Measurements from ENCODE around the gene HAUS8. TPM values are rescaled to one million over a fixed set of nuclear protein-coding genes. Genes with fewer than 3 reads are reported as not detected.

The HAUS8 gene
- total RNA-seq, 4 donors from 2014 or later: 3.3 to 6.5 (median 4.8) TPM

GRCh38 chr19:17004386-17004785, 70.9 kb downstream of the HAUS8 start:
- TF ChIP-seq CTCF (IDR thresholded peaks at IDR 0.05; ENCODE audit: low read depth): no peak

- TF ChIP-seq CTCF (IDR thresholded peaks at IDR 0.05; ENCODE audit: low read depth): no peak
These were observed 72.8 kb downstream of the HAUS8 start for GRCh38 chr19:17002455-17002854.

GRCh38 chr19:17001603-17002183, 73.6 kb downstream of the HAUS8 start:
- TF ChIP-seq CTCF (IDR thresholded peaks at IDR 0.05; ENCODE audit: low read depth): no peak

Other genes with a start within 250 kb of the HAUS8 start
- gene SIN3B, start 246.1 kb downstream of the HAUS8 start, total RNA-seq: 10 to 100 TPM; 44.4 to 94.0 (median 50.5) TPM
- gene F2RL3, start 186.5 kb downstream of the HAUS8 start, total RNA-seq: 10 to 100 TPM in 2 of 4 donors, 1 to 10 TPM in 2; 2.5 to 24.1 (median 10.6) TPM
- 10 to 100 TPM in 2 of 4 donors, 1 to 10 TPM in 2; 3.7 to 75.5 (median 22.0) TPM for gene CPAMD8, start 48.6 kb downstream of the HAUS8 start, total RNA-seq
- gene MYO9B, start 325 bp upstream of the HAUS8 start, total RNA-seq: 100 to 1,000 TPM in 1 of 4 donors, 10 to 100 TPM in 3; 72.0 to 158 (median 82.8) TPM
- gene USE1, start 139.9 kb upstream of the HAUS8 start, total RNA-seq: 10 to 100 TPM; 20.5 to 31.3 (median 29.2) TPM
- gene OCEL1, start 150.8 kb upstream of the HAUS8 start, total RNA-seq: 10 to 100 TPM in 2 of 4 donors, 1 to 10 TPM in 2; 8.8 to 16.2 (median 12.0) TPM
- 10 to 100 TPM in 2 of 4 donors, 1 to 10 TPM in 2; 7.1 to 47.7 (median 10.7) TPM for gene NR2F6, start 170.5 kb upstream of the HAUS8 start, total RNA-seq
- 10 to 100 TPM in 1 of 4 donors, 1 to 10 TPM in 3; 3.4 to 39.9 (median 4.8) TPM for gene USHBP1, start 189.3 kb upstream of the HAUS8 start, total RNA-seq
- gene BABAM1, start 192.0 kb upstream of the HAUS8 start, total RNA-seq: 10 to 100 TPM; 49.6 to 60.6 (median 54.7) TPM
- gene ANKLE1, start 206.4 kb upstream of the HAUS8 start, total RNA-seq: under 1 TPM in 2 of 4 donors, not detected in 2; 0.22 to 0.51 TPM
- gene ABHD8, start 228.0 kb upstream of the HAUS8 start, total RNA-seq: 10 to 100 TPM in 2 of 4 donors, 1 to 10 TPM in 2; 6.2 to 17.5 (median 12.1) TPM
- 100 to 1,000 TPM; 117 to 211 (median 135) TPM for gene MRPL34, start 230.4 kb upstream of the HAUS8 start, total RNA-seq
- gene DDA1, start 234.1 kb upstream of the HAUS8 start, total RNA-seq: 10 to 100 TPM in 2 of 4 donors, 1 to 10 TPM in 2; 4.6 to 23.5 (median 9.5) TPM

Measured in subcutaneous adipose tissue (tissue), 4 donors.